ENCODE results near the gene ATP5F1E. TPM values are rescaled to one million over a fixed set of nuclear protein-coding genes. Genes with fewer than 3 reads are reported as not detected.

Gene ATP5F1E
- total and polyA plus RNA-seq, 10 of the 15 experiments (the other 5 are each of a cell fraction or from before 2014, with no cell fraction given), result 49.0 to 407 (median 117) TPM

DNA sequence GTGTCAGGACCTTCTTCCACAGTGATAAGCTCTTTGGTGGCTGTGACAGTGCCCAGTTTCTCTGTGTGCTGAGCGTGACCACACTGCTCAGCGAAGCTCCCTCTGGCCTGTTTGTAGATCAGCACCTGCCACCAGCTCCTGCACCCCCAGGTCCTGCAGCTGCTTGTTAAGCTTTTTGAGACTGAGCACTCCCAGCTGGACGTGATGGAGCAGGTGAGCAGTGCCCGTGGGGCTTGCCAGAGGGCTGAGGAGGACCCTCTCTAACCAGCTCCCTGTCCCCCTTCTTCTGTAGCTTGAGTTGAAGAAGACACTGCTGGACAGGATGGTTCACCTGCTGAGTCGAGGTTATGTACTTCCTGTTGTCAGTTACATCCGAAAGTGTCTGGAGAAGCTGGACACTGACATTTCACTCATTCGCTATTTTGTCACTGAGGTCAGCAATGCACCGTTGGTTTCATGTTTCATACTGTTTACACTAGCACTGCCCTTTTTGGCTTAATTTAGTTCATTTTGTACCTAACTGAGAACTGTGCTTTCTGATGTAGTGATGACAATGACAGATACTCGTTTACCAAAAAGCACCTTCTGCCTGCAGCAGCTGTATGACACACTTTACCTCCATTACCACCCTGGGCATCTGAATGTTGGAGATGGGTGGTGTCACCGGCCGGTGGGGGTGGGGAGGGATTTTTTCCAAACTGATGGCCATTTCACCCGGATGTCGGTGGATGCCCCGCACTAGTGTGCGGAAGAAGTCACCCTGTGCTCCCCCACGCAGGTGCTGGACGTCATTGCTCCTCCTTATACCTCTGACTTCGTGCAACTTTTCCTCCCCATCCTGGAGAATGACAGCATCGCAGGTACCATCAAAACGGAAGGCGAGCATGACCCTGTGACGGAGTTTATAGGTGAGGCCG lies 38.5 kb downstream of the ATP5F1E start:
- peak; percentile 76 for ATAC-seq
- no peak for DNase-seq (ENCODE audit: low read depth, low spot score)
- ChIA-PET POLR2A (interaction anchor here (0.7 to 1.9 kb wide), 5 partner anchors 10 to 47 kb away, joined by 4 to 11 read pairs (median 5); no protein-coding TSS in a partner anchor), SMC1A (ENCODE audit: uncharacterized antibody, unreplicated experiment) (interaction anchor here (0.6 to 2.3 kb wide), 8 partner anchors 11 to 123 kb away, joined by 3 to 11 read pairs (median 3); no protein-coding TSS in a partner anchor), RAD21 (ENCODE audit: unreplicated experiment) (interaction anchor here (0.9 to 1.4 kb wide), 4 partner anchors 11 to 107 kb away, joined by 3 to 5 read pairs (median 3); no protein-coding TSS in a partner anchor), CTCF (interaction anchor here (0.7 to 1.6 kb wide), 4 partner anchors 15 to 123 kb away, joined by 3 to 4 read pairs (median 4); no protein-coding TSS in a partner anchor)
- no TSS peak for BruUV-seq (replicated peaks)
- H3K27ac ChIP-seq (ENCODE audit: control insufficient read depth, insufficient read depth), result peak overlapping the region; percentile 0; the same call in 1 of the 2 replicates
- peaks cover 14% of the 10 kb centered on the region for H3K4me1 ChIP-seq (ENCODE audit: control insufficient read depth, insufficient read depth, low read length)
- H3K4me2 ChIP-seq (ENCODE audit: control insufficient read depth, insufficient read depth), result no peak overlapping the region
- intact Hi-C loops (cut with micrococcal nuclease; ENCODE audit: unreplicated experiment) (no loop called here), in situ Hi-C loops (cut with MboI) (no loop called here)
- peak; percentile 57 for FAIRE-seq
- no peak overlapping the region for H3K9ac ChIP-seq (ENCODE audit: control insufficient read depth, insufficient read depth, low read length)
- H2AFZ ChIP-seq (ENCODE audit: control insufficient read depth, low read depth, low read length), result no peak overlapping the region
- peaks cover 3% of the 10 kb centered on the region for H4K20me1 ChIP-seq (ENCODE audit: control insufficient read depth, insufficient read depth)
- no peak overlapping the region for H3K4me3 ChIP-seq
- H3K79me2 ChIP-seq (ENCODE audit: control insufficient read depth, insufficient read depth, low read length), result no peaks in the 10 kb centered on the region
- H3K36me3 ChIP-seq (ENCODE audit: control insufficient read depth in 2 of 2, insufficient read depth in 2 of 2, low read length in 1 of 2), result peaks cover 50 to 66% of the 10 kb centered on the region in 2 experiments
- WGBS (ENCODE audit: insufficient coverage, insufficient replicate concordance, low lambda C conversion rate, missing lambda C conversion rate), result 78% methylated on average over 23 of the region's 23 CpGs
- H3K27me3 ChIP-seq (replicated peaks in 1 of 2; ENCODE audit: control insufficient read depth in 2 of 2, insufficient read depth in 2 of 2, low read length in 1 of 2), result no peaks in the 10 kb centered on the region
- H3K9me3 ChIP-seq (replicated peaks; ENCODE audit: control insufficient read depth, insufficient read depth, low read length), result no peaks in the 10 kb centered on the region
- no peak for TF ChIP-seq CBX3 (IDR thresholded peaks at IDR 0.05; ENCODE audit: borderline replicate concordance, low read depth)
- TF ChIP-seq, protein P1, sequence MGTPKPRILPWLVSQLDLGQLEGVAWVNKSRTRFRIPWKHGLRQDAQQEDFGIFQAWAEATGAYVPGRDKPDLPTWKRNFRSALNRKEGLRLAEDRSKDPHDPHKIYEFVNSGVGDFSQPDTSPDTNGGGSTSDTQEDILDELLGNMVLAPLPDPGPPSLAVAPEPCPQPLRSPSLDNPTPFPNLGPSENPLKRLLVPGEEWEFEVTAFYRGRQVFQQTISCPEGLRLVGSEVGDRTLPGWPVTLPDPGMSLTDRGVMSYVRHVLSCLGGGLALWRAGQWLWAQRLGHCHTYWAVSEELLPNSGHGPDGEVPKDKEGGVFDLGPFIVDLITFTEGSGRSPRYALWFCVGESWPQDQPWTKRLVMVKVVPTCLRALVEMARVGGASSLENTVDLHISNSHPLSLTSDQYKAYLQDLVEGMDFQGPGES (IDR thresholded peaks at IDR 0.05), result no peak
- 0 out of 2 replicates have a peak, but pooled peaks have one; percentile 22 for TF ChIP-seq SMAD5 (IDR thresholded peaks at IDR 0.05; ENCODE audit: low read depth)
- 0 out of 2 replicates have a peak, but pooled peaks have one; percentile 34 for TF ChIP-seq CBFB (IDR thresholded peaks at IDR 0.05; ENCODE audit: low read depth)
- no peak for TF ChIP-seq EGR1 (IDR thresholded peaks at IDR 0.05; ENCODE audit: borderline replicate concordance in 1 of 2, low read depth in 2 of 2, low read length in 2 of 2)
- TF ChIP-seq, protein P2, sequence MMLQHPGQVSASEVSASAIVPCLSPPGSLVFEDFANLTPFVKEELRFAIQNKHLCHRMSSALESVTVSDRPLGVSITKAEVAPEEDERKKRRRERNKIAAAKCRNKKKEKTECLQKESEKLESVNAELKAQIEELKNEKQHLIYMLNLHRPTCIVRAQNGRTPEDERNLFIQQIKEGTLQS (IDR thresholded peaks at IDR 0.05; ENCODE audit: borderline replicate concordance, extremely low read depth, low read depth, low read length), result no peak
- TF ChIP-seq LARP7 (IDR thresholded peaks at IDR 0.05), result no peak
- TF ChIP-seq BHLHE40 (IDR thresholded peaks at IDR 0.05; ENCODE audit: borderline replicate concordance in 1 of 2, low read depth in 2 of 2, low read length in 1 of 2), result no peak
- TF ChIP-seq POLR2AphosphoS5 (IDR thresholded peaks at IDR 0.05; ENCODE audit: low read length), result 0 out of 2 replicates have a peak, but pooled peaks have one; percentile 50
- TF ChIP-seq ZNF622 (IDR thresholded peaks at IDR 0.05), result no peak
- TF ChIP-seq, protein P3, sequence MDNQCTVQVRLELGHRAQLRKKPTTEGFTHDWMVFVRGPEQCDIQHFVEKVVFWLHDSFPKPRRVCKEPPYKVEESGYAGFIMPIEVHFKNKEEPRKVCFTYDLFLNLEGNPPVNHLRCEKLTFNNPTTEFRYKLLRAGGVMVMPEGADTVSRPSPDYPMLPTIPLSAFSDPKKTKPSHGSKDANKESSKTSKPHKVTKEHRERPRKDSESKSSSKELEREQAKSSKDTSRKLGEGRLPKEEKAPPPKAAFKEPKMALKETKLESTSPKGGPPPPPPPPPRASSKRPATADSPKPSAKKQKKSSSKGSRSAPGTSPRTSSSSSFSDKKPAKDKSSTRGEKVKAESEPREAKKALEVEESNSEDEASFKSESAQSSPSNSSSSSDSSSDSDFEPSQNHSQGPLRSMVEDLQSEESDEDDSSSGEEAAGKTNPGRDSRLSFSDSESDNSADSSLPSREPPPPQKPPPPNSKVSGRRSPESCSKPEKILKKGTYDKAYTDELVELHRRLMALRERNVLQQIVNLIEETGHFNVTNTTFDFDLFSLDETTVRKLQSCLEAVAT (IDR thresholded peaks at IDR 0.05), result peak; percentile 69; the same call in 1 of the 2 replicates
- TF ChIP-seq NFYA (IDR thresholded peaks at IDR 0.05; ENCODE audit: borderline replicate concordance, low read depth, low read length), result no peak
- no peak; the same call in 1 of the 2 replicates for TF ChIP-seq FOXM1 (IDR thresholded peaks at IDR 0.05; ENCODE audit: low read depth, low read length)
- peak; percentile 68 for TF ChIP-seq POLR2A (IDR thresholded peaks at IDR 0.05; ENCODE audit: low read depth, low read length)
- TF ChIP-seq EP300 (IDR thresholded peaks at IDR 0.05; ENCODE audit: borderline replicate concordance in 1 of 2, control insufficient read depth in 1 of 2, low read depth in 2 of 2, low read length in 2 of 2), result peak; percentile 37 to 54; a peak in 2 of 4 replicates
- no peak for TF ChIP-seq NBN (IDR thresholded peaks at IDR 0.05)
- no peak; the same call in 1 of the 2 replicates for TF ChIP-seq POLR2AphosphoS2 (IDR thresholded peaks at IDR 0.05; ENCODE audit: low read depth, low read length)
- TF ChIP-seq, protein P4, sequence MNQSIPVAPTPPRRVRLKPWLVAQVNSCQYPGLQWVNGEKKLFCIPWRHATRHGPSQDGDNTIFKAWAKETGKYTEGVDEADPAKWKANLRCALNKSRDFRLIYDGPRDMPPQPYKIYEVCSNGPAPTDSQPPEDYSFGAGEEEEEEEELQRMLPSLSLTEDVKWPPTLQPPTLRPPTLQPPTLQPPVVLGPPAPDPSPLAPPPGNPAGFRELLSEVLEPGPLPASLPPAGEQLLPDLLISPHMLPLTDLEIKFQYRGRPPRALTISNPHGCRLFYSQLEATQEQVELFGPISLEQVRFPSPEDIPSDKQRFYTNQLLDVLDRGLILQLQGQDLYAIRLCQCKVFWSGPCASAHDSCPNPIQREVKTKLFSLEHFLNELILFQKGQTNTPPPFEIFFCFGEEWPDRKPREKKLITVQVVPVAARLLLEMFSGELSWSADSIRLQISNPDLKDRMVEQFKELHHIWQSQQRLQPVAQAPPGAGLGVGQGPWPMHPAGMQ (IDR thresholded peaks at IDR 0.05; ENCODE audit: borderline replicate concordance), result no peak

Measured in GM12878 (cell line).